Measurements from ENCODE around the gene TFCP2L1. TPM values are rescaled to one million over a fixed set of nuclear protein-coding genes. Genes with fewer than 3 reads are reported as not detected.

Gene TFCP2L1
- total RNA-seq, 1 donor from 2014 or later = 0.14 TPM

DNA sequence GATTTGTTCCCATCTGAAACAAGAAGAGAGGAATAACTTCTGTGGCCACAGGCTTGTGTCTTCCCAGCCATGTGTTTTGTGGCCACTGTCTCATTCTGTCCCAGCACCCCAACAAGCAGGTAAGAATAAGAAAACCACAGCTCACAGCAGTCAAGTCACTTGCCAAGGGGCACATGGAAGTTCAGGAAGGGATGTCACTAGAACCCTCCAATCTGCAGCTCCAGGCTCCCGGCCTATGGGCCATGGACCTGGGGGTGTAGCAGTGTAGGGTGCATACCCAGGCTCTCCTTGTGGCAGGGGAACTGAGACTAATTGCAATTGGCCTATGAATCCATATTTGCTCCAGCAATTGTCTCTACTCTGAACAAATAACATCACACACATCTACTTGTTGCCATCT lies 112.5 kb downstream of the TFCP2L1 start:
- H3K27ac ChIP-seq (replicated peaks) = no peak overlapping the region
- TF ChIP-seq CTCF (IDR thresholded peaks at IDR 0.05; ENCODE audit: borderline replicate concordance) = no peak
- H3K27me3 ChIP-seq (ENCODE audit: low read depth) = peaks cover 7% of the 10 kb centered on the region
- peaks cover 15% of the 10 kb centered on the region for H3K9me3 ChIP-seq (replicated peaks)
- H3K36me3 ChIP-seq = no peaks in the 10 kb centered on the region
- no peak overlapping the region for H3K4me3 ChIP-seq
- peaks cover 9% of the 10 kb centered on the region for H3K4me1 ChIP-seq
- no peak for DNase-seq
- intact Hi-C loops (cut with micrococcal nuclease) = no loop called here

DNA sequence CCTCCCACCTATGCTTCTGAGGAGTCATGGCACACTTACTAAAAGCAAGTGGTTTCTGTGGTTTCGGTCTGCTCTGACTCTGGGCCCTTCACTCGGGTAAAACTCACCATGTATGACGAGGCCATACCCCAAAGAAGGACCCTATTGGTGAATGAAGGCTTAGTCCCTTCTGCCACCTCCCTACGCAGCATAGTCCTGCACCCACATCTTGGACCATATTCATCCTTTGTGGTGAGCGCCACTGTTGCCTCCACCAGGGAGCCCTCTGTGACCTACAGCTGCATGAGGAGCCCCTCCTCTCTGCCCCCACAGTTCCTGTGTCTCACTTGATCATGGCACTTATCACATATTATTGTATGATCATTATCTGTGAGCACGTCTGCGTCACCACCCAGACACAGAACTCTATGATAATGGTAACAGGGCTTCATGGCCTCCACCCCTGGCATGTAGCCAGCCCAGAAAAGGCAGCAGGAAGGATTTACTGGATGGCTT lies 113.3 kb downstream of the TFCP2L1 start:
- TF ChIP-seq CTCF (IDR thresholded peaks at IDR 0.05; ENCODE audit: borderline replicate concordance) = no peak
- Histone ChIP-seq H3K4me3 (no peak overlapping the region), H3K4me1 (peaks cover 9% of the 10 kb centered on the region), H3K27ac (replicated peaks) (no peak overlapping the region), H3K27me3 (ENCODE audit: low read depth) (peaks cover 7% of the 10 kb centered on the region), H3K36me3 (no peaks in the 10 kb centered on the region), H3K9me3 (replicated peaks) (peaks cover 15% of the 10 kb centered on the region)
- intact Hi-C loops (cut with micrococcal nuclease) = no loop called here
- no peak for DNase-seq

DNA sequence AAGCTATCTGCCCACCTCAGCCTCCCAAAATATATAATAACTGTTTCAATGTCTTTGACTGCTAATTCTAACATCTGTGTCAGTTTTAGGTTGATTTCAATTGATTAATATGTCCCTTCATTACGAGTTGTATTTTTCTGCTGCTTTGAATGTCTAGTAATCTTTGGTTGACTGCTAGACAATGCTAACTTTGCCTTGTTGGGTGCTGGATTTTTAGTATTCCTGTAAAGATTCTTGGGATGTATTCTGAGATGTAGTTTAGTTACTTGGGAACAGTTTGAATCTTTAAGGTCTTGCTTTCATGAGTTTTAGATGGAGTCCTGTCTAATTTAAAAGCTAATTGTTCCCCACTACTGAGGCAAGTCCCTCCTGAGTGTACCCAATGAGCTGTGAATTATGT lies 114.4 kb downstream of the TFCP2L1 start:
- Histone ChIP-seq H3K4me3 (no peak overlapping the region), H3K36me3 (no peaks in the 10 kb centered on the region), H3K27me3 (ENCODE audit: low read depth) (peaks cover 7% of the 10 kb centered on the region), H3K27ac (replicated peaks) (no peak overlapping the region), H3K9me3 (replicated peaks) (peaks cover 15% of the 10 kb centered on the region), H3K4me1 (peaks cover 9% of the 10 kb centered on the region)
- TF ChIP-seq CTCF (IDR thresholded peaks at IDR 0.05; ENCODE audit: borderline replicate concordance) = no peak
- intact Hi-C loops (cut with micrococcal nuclease) = no loop called here
- no peak for DNase-seq

DNA sequence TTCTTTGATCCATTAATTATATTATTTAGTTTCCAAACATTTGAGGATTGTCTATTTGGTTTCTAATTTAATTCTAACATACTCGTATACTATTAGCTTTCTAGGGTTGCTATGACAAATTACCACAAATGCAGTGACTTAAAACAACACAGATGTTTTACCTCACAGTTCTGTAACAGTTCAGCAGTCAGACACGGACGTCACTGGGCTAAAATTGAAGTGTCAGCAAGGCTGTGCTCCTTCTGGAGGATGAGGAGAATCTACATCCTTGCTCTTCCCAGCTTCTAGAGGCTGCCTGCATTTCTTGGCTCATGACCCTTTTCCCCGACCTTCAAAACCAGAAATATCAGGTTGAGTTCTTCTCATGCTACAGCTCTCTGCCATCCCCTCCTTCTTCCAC lies 117.6 kb downstream of the TFCP2L1 start:
- DNase-seq = no peak
- Histone ChIP-seq H3K4me3 (no peak overlapping the region), H3K27me3 (ENCODE audit: low read depth) (no peaks in the 10 kb centered on the region), H3K4me1 (no peaks in the 10 kb centered on the region), H3K9me3 (replicated peaks) (peaks cover 25% of the 10 kb centered on the region), H3K36me3 (no peaks in the 10 kb centered on the region), H3K27ac (replicated peaks) (no peak overlapping the region)
- intact Hi-C loops (cut with micrococcal nuclease) = no loop called here
- no peak for TF ChIP-seq CTCF (IDR thresholded peaks at IDR 0.05; ENCODE audit: borderline replicate concordance)

Other genes with a start within 250 kb of the TFCP2L1 start
- gene RNU4ATAC, start 245.7 kb upstream of the TFCP2L1 start, total RNA-seq = 7.3 TPM

Measured in left ventricle myocardium inferior (tissue), 1 donor.